Activated CD4-positive, alpha-beta T cell treated with anti-CD3 and anti-CD28 coated beads, Interleukin-2, amount 10 ng/mL, durations not matched to agents 24 days and 14 days (primary cell): ENCODE measurements around the gene PIGP. TPM values are rescaled to one million over a fixed set of nuclear protein-coding genes. Genes with fewer than 3 reads are reported as not detected.
"Not testable (repeated sequence)": the region's sequence is repeated elsewhere in the genome, so short reads cannot be mapped to it uniquely, and the experiment has no call there.

Experiments
- DNase-seq: peaks from one replicate; pipeline ENCODE4 v3.0.0; 2022
- H3K27ac Mint-ChIP-seq: one replicate; pipeline ENCODE4 v1.8.0; 2022; ENCODE audit warnings: mild to moderate bottlenecking, mixed read lengths
- H3K27me3 Mint-ChIP-seq: one replicate; pipeline ENCODE4 v1.8.0; 2022; ENCODE audit warnings: mixed read lengths
- H3K36me3 Mint-ChIP-seq: one replicate; pipeline ENCODE4 v1.8.0; 2022; ENCODE audit warnings: low read depth, mild to moderate bottlenecking, mixed read lengths
- H3K4me1 Mint-ChIP-seq: one replicate; pipeline ENCODE4 v1.8.0; 2021; ENCODE audit warnings: mixed read lengths
- H3K4me3 Mint-ChIP-seq: one replicate; pipeline ENCODE4 v1.8.0; 2022; ENCODE audit warnings: mild to moderate bottlenecking, moderate library complexity, mixed read lengths
- H3K9me3 Mint-ChIP-seq: one replicate; pipeline ENCODE4 v1.8.0; 2021; ENCODE audit warnings: mixed read lengths
- intact Hi-C: fragments of 100-400 bp; cut with micrococcal nuclease; formaldehyde crosslinking; loops from one replicate; pipeline ENCODE4 v1.15.1; 2023
- total RNA-seq: library from RNA; stranded (reverse); gene quantifications from 2 replicates; pipeline ENCODE4 v1.2.3, GENCODE V29; 2022

The PIGP gene
- total RNA-seq, 1 donor from 2014 or later: 19.4 TPM

DNA sequence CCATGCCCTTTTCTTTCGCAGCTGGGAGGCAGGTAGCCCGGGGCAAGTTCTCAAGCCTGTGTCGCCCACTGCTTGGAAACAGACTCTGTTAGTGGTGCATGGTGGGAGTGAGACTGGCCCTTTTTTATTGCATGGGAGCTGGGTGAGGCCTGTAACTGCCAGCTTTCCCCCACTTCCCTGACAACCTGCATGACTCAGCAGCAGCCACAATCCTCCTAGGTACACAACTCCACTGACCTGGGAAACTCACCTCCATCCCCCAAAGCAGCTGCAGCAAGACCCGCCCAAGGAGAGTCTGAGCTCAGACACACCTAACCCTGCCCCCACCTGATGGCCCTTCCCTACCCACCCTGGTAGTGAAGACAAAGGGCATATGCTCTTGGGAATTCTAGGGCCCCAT is 25.8 kb downstream of the PIGP start:
- Mint-ChIP-seq H3K4me1 (peaks cover 8% of the 10 kb centered on the region), H3K4me3 (no peak overlapping the region), H3K36me3 (no peaks in the 10 kb centered on the region), H3K9me3 (no peaks in the 10 kb centered on the region), H3K27ac (no peak overlapping the region), H3K27me3 (peaks cover 29% of the 10 kb centered on the region)
- intact Hi-C loops: no loop called here
- DNase-seq: no peak

DNA sequence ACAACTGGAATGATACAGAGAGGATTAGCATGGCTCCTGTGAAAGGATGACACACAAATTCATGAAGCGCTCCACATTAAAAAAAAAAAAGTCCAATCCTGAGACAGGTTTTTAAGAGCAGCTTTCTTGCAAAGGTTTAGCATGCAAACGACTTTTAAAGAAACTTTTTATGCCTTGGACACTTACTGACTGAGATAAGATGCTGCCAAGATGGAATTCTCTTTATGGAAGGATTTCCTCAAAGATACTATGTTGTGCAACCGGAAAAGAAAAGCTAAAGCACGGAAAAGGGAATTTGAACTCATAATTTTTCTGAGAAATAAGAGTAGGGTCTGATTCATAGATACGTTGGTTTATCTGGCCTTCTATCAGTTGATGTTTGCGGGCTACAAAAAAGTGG is 27.3 kb downstream of the PIGP start:
- Mint-ChIP-seq H3K4me3 (no peak overlapping the region), H3K9me3 (no peaks in the 10 kb centered on the region), H3K36me3 (no peaks in the 10 kb centered on the region), H3K27ac (no peak overlapping the region), H3K27me3 (peaks cover 27% of the 10 kb centered on the region), H3K4me1 (peaks cover 8% of the 10 kb centered on the region)
- DNase-seq: no peak
- intact Hi-C loops: no loop called here

DNA sequence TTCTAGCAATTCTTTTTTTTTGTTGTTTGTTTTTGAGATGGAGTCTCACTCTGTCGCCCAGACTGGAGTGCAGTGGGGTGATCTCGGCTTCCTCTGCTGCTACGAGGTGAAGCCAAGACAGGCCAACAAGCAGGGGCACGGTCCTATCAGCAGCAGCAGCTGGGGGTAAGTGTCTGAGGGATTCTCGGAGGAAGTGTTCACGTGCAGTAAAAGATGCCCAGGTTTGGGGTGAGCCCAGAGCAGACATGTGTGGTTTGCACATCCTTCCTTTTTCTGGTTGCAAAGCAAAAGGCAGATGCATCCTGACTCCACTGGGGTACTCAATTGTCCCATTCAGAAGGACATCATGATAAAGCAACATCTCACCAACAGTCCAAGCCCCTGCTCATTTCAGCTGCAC is 27.7 kb downstream of the PIGP start:
- H3K4me3 Mint-ChIP-seq: no peak overlapping the region

DNA sequence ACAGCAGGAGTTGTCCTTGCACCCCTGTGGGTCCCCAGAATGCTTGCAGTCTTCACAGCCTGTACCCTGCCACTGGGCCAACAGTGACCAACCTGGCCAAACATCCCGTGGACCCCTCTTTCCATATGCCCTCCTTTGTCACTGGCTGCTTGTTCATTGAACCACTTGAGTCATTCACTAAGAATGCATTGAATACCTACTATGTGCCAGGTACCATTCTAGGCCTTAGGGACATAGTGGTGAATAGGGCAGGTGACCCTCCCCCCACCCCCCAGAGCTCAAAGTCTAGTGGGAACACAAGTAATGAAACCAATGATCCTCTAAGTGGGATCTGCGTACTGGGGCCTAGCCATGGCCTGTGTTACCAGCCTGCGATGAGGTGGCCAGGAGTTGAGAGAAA is 28.2 kb downstream of the PIGP start:
- H3K27me3 Mint-ChIP-seq: peaks cover 22% of the 10 kb centered on the region

More for the DNA sequence above, 27.7 kb downstream of the PIGP start:
- no peak for DNase-seq
- no peak overlapping the region for H3K27ac Mint-ChIP-seq
- intact Hi-C loops: no loop called here
- H3K4me1 Mint-ChIP-seq: peaks cover 8% of the 10 kb centered on the region
- H3K9me3 Mint-ChIP-seq: no peaks in the 10 kb centered on the region
- H3K36me3 Mint-ChIP-seq: no peaks in the 10 kb centered on the region
- peaks cover 27% of the 10 kb centered on the region for H3K27me3 Mint-ChIP-seq

DNA sequence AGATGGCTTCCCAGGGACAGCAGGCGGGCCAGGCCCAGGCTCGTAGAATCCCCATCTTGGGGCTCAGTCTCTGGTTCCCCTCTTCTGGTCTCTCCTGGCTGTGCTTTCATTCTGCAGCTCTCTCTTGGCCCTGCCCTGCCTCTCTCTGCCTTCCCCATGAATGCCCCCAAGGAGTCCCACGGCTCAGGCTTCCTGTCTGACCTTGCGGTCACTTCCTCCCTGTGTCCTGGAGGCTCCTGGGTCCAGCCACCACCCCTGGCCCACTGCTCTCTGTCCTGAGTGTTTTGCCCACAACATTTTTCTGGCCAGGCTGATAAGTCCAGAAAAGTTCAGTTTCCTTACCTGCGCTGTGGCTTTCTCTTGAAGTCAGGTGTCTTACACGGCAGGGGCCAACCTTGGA is 29.1 kb downstream of the PIGP start:
- no peaks in the 10 kb centered on the region for H3K36me3 Mint-ChIP-seq
- peaks cover 8% of the 10 kb centered on the region for H3K4me1 Mint-ChIP-seq

More for the DNA sequence above, 28.2 kb downstream of the PIGP start:
- no peaks in the 10 kb centered on the region for H3K36me3 Mint-ChIP-seq
- intact Hi-C loops: no loop called here
- no peak overlapping the region for H3K4me3 Mint-ChIP-seq
- H3K9me3 Mint-ChIP-seq: no peaks in the 10 kb centered on the region
- no peak overlapping the region for H3K27ac Mint-ChIP-seq
- peaks cover 8% of the 10 kb centered on the region for H3K4me1 Mint-ChIP-seq
- no peak for DNase-seq

DNA sequence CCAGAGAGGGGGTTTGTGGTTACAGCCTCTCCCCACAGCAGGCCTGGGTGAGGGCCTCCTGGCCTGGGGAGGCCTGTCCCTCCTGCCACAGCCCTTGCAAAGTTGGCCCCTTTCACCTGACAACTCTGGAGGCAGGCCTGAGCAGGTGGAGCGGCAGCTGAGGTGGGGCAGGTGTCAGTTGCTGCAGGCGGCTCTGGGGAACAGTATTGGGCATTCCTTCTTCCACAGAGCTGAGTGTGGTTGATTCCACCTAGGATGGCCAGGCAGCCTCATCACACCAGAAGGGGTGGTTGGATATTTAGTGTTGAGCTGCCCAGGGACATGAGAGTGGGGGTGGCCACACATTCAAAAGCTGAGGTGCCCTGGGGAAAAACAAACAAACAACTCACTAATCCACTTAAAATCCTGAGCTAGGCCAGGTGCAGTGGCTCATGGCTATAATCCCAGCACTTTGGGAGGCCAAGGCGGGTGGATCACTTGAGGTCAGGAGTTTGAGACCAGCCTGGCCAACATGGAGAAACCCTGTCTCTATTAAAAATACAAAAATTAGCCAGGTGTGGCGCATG is 31.1 kb downstream of the PIGP start:
- Mint-ChIP-seq H3K4me1 (peaks cover 8% of the 10 kb centered on the region), H3K27me3 (peaks cover 7% of the 10 kb centered on the region), H3K4me3 (no peak overlapping the region), H3K36me3 (no peaks in the 10 kb centered on the region), H3K27ac (no peak overlapping the region), H3K9me3 (no peaks in the 10 kb centered on the region)
- intact Hi-C loops: no loop called here
- DNase-seq: no peak

More for the DNA sequence above, 29.1 kb downstream of the PIGP start:
- intact Hi-C loops: no loop called here
- Mint-ChIP-seq H3K27ac (no peak overlapping the region), H3K27me3 (peaks cover 17% of the 10 kb centered on the region), H3K4me3 (no peak overlapping the region), H3K9me3 (no peaks in the 10 kb centered on the region)
- no peak for DNase-seq

DNA sequence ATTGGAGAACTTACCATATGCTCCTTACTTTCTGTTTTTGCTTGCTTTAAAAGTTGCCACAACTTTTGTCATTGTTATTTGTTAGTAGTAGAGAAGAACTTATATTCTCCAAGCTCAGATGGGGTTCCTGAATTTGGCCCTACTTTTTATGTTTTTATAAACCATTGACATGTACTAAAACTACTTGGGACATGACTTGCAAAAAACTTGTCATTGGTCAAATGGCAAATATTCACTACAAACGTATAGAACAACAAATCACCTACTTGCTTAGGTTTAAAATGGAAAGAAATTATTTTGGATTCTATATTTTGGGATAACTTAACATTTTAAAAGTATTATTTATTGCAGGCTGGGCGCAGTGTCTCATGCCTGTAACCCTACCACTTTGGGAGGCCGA is 32.7 kb downstream of the PIGP start:
- peaks cover 5% of the 10 kb centered on the region for H3K27me3 Mint-ChIP-seq
- H3K4me1 Mint-ChIP-seq: peaks cover 5% of the 10 kb centered on the region
- no peaks in the 10 kb centered on the region for H3K36me3 Mint-ChIP-seq
- no peak overlapping the region for H3K4me3 Mint-ChIP-seq
- DNase-seq: no peak
- H3K27ac Mint-ChIP-seq: no peak overlapping the region
- intact Hi-C loops: no loop called here
- no peaks in the 10 kb centered on the region for H3K9me3 Mint-ChIP-seq

DNA sequence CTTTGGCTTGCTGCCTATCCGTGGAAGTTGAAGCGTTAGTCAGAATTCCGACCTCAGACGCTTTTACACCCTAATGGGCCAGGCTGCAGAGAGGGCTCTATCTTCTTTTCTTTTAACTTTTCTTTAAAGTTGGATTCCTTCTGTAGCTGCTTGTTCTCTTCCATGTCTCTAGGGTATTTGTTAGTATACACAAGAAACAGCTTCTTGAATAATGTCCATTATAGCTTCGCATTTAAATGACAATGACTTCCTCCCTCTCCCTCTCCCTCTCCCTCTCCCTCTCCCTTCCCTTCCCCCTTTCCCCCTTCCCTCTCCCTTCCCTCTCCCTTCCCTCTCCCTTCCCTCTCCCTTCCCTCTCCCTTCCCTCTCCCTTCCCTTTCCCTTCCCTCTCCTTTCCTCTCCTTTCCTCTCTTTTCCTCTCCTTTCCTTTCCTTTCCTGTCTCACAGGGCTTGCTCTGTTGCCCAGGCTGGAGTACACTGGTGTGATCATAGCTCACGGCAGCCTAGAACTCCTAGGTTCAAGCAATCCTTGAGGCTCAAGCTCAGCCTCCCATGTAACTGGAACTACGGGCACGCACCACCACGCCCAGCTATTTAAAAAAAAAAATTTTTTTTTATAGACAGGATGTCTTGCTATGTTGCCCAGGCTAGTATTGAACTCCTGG is 33.3 kb downstream of the PIGP start:
- H3K4me1 Mint-ChIP-seq: no peaks in the 10 kb centered on the region
- no peak overlapping the region for H3K4me3 Mint-ChIP-seq
- no peak overlapping the region for H3K27ac Mint-ChIP-seq
- peaks cover 5% of the 10 kb centered on the region for H3K27me3 Mint-ChIP-seq
- no peaks in the 10 kb centered on the region for H3K9me3 Mint-ChIP-seq
- intact Hi-C loops: no loop called here
- DNase-seq: no peak
- H3K36me3 Mint-ChIP-seq: no peaks in the 10 kb centered on the region

DNA sequence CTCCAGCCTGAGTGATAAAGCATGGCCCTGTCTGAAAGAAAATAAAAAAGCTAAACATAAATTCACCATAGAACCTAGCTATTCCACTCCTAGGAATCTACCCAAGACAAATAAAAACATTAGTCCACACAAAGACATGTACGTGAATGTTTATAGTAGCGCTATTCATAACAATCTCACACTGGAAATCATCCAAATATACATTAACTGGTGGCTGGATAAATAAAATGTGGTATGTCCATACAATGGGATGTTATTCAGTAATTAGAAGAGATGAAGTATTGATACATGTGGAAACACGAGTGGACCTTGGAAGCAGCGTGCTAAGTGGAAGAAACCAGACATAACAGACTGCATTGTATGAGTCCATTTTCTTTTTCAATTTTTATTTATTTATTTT is 36.7 kb downstream of the PIGP start:
- Mint-ChIP-seq H3K9me3 (no peaks in the 10 kb centered on the region), H3K27me3 (peaks cover 6% of the 10 kb centered on the region), H3K4me1 (no peaks in the 10 kb centered on the region), H3K27ac (no peak overlapping the region), H3K4me3 (no peak overlapping the region), H3K36me3 (no peaks in the 10 kb centered on the region)
- no peak for DNase-seq
- intact Hi-C loops: no loop called here

DNA sequence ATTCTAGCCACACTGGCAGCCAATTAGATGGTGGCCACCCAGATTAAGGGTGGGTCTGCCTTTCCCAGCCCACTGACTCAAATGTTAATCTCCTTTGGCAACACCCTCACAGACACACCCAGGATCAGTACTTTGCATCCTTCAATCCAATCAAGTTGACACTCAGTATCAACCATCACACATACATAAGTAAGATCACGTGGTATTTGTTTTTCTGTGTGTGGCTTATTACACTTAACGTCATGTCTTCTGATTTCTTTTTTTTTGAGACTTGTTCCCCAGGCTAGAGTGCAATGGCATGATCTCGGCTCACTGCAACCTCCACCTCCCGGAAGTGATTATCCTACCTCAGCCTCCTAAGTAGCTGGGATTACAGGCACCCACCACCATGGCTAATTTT is 38.5 kb downstream of the PIGP start:
- intact Hi-C loops, H3K9me3 Mint-ChIP-seq, H3K4me3 Mint-ChIP-seq, H3K27me3 Mint-ChIP-seq, H3K4me1 Mint-ChIP-seq, H3K36me3 Mint-ChIP-seq, DNase-seq, H3K27ac Mint-ChIP-seq: not testable (repeated sequence)

DNA sequence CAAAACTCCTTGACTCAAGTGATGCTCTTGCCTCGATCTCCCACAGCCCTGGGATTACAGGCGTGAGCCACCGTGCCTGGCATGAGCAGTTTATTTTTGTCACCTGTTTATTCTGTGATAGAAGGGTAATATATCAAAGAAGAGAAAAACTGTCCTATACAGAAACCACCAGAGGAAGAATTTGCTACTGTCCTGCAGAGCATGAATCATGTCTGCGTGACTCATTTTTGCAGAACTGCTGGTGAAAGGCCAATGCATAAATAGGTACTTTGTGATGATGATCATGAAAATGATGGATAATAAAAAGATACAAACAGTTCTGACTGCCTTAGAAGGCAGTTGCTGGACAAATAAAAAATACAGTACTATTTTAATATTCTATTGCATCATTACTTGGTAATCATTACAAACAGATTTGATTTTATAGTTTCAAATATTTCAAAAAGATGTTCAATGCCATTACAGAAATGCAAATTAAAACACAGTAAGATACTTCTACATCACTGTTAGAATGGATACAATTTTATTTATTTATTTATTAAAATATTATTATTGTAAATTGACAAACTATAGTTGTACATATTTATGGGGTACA is 39.9 kb downstream of the PIGP start:
- Mint-ChIP-seq H3K4me3 (no peak overlapping the region), H3K36me3 (no peaks in the 10 kb centered on the region), H3K27me3 (peaks cover 9% of the 10 kb centered on the region), H3K4me1 (no peaks in the 10 kb centered on the region), H3K27ac (no peak overlapping the region), H3K9me3 (no peaks in the 10 kb centered on the region)
- intact Hi-C loops: no loop called here
- DNase-seq: no peak

DNA sequence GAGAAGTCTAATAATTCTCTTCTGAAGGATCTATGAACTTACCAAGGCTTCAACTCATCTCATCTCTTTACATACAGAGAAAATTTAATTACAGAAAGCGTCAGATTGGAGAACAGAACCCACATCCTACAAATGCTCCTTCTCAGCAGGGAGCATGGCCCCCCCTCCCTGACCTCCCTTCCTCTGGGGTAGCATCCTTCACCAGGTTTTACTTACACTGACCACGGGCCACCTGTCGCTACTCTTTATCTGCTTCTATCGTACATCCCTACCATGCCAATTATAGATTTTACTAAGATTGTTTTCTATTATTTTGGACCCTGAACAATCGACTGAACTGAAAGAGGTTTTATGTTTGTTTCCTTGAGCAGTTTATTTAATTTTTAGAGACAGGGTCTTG is 40.6 kb downstream of the PIGP start:
- no peak overlapping the region for H3K4me3 Mint-ChIP-seq
- intact Hi-C loops: no loop called here

DNA sequence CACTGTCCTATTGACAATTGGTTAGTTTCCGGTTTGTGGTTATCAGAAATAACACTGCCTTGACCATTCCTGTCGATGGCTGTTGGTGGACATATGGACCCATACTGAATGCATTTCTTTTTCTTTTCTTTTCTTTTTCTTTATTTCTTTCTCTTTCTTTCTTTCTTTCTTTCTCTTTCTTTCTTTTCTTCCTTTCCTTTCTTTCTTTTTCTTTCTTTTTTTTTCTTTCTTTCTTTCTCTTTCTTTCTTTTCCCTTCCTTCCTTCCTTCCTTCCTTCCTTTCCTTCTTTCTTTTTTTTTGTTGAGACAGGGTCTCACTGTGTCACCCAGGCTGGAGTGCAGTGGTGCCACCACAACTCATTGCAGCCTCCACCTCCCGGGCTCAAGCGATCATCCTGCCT is 42.0 kb downstream of the PIGP start:
- no peak for DNase-seq
- Mint-ChIP-seq H3K36me3 (no peaks in the 10 kb centered on the region), H3K9me3 (no peaks in the 10 kb centered on the region), H3K27me3 (peaks cover 9% of the 10 kb centered on the region), H3K4me3 (no peak overlapping the region), H3K27ac (no peak overlapping the region), H3K4me1 (no peaks in the 10 kb centered on the region)
- intact Hi-C loops: no loop called here

More for the DNA sequence above, 40.6 kb downstream of the PIGP start:
- no peaks in the 10 kb centered on the region for H3K4me1 Mint-ChIP-seq
- no peak overlapping the region for H3K27ac Mint-ChIP-seq
- no peaks in the 10 kb centered on the region for H3K36me3 Mint-ChIP-seq
- no peak for DNase-seq
- H3K9me3 Mint-ChIP-seq: no peaks in the 10 kb centered on the region
- H3K27me3 Mint-ChIP-seq: peaks cover 7% of the 10 kb centered on the region

DNA sequence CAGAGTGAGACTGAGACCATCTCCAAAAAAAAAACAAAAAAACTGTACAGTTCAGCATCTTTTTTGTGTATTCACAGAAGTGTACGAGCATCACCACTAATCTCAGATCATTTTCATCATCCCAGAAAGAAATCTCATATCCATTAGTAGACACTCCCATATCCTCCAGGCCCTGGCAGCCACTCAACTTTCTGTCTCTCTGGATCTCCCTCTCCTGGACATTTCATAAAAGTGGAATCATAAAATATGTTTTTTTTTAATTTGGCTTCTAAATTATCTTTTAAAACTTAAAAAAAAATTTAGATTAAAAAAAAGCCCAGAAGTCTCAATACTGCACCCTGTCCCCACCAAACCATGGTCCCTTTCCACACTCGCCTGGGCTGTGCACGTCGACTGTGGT is 44.3 kb downstream of the PIGP start:
- intact Hi-C loops: no loop called here
- Mint-ChIP-seq H3K27me3 (peaks cover 11% of the 10 kb centered on the region), H3K27ac (no peak overlapping the region), H3K4me1 (no peaks in the 10 kb centered on the region), H3K4me3 (no peak overlapping the region), H3K9me3 (peaks cover under 1% of the 10 kb centered on the region), H3K36me3 (no peaks in the 10 kb centered on the region)
- DNase-seq: no peak
